ENCODE data around the gene PLCB4.
"Not testable (repeated sequence)": the region's sequence is repeated elsewhere in the genome, so short reads cannot be mapped to it uniquely, and the experiment has no call there.

Gene PLCB4

GRCh38 chr20:9068841-9069663 is at the start of gene PLCB4:
Gene PLCB4, plus strand, starts transcription at chr20:9069087. Its CDS starts 238,728 bp downstream, at chr20:9307815.
- no peak for DNase-seq

- DNase-seq, result no peak
Measured at GRCh38 chr20:9019833-9020232, 49.1 kb upstream of the PLCB4 start.

- DNase-seq, result no peak
Measured at GRCh38 chr20:9021216-9021615, 47.7 kb upstream of the PLCB4 start.

GRCh38 chr20:9021699-9022098 is 47.2 kb upstream of the PLCB4 start:
- no peak for DNase-seq

GRCh38 chr20:9022376-9022775 is 46.5 kb upstream of the PLCB4 start:
- DNase-seq, result no peak

- DNase-seq, result no peak
Measured at GRCh38 chr20:9024606-9025005, 44.3 kb upstream of the PLCB4 start.

GRCh38 chr20:9025011-9025410 is 43.9 kb upstream of the PLCB4 start:
- DNase-seq, result no peak

GRCh38 chr20:9025643-9026042 is 43.2 kb upstream of the PLCB4 start:
- no peak for DNase-seq

GRCh38 chr20:9027626-9028025 is 41.3 kb upstream of the PLCB4 start:
- no peak for DNase-seq

- DNase-seq, result no peak
Measured at GRCh38 chr20:9028419-9028818, 40.5 kb upstream of the PLCB4 start.

- no peak for DNase-seq
Measured at GRCh38 chr20:9031991-9032390, 36.9 kb upstream of the PLCB4 start.

GRCh38 chr20:9032758-9033157 is 36.1 kb upstream of the PLCB4 start:
- no peak for DNase-seq

GRCh38 chr20:9035126-9035525 is 33.8 kb upstream of the PLCB4 start:
- DNase-seq, result no peak

- DNase-seq, result no peak
Measured at GRCh38 chr20:9036593-9036992, 32.3 kb upstream of the PLCB4 start.

GRCh38 chr20:9038791-9039535 is 29.9 kb upstream of the PLCB4 start:
- DNase-seq, result no peak

- no peak for DNase-seq
Measured at GRCh38 chr20:9040863-9041524, 27.9 kb upstream of the PLCB4 start.

GRCh38 chr20:9043364-9043763 is 25.5 kb upstream of the PLCB4 start:
- no peak for DNase-seq

GRCh38 chr20:9047928-9048327 is 21.0 kb upstream of the PLCB4 start:
- not testable (repeated sequence) for DNase-seq

GRCh38 chr20:9051508-9051907 is 17.4 kb upstream of the PLCB4 start:
- DNase-seq, result no peak

GRCh38 chr20:9052136-9052535 is 16.8 kb upstream of the PLCB4 start:
- DNase-seq, result no peak

GRCh38 chr20:9053108-9053507 is 15.8 kb upstream of the PLCB4 start:
- DNase-seq, result no peak

- no peak for DNase-seq
Measured at GRCh38 chr20:9054176-9054575, 14.7 kb upstream of the PLCB4 start.

- no peak for DNase-seq
Measured at GRCh38 chr20:9059931-9060330, 9.0 kb upstream of the PLCB4 start.

GRCh38 chr20:9061434-9061833 is 7.5 kb upstream of the PLCB4 start:
- no peak for DNase-seq

Measured in stimulated activated CD4-positive, alpha-beta T cell treated with anti-CD3 and anti-CD28 coated beads, Interleukin-12 subunit alpha, Interleukin-12 subunit beta, amount 100 ng/mL, for 4 hours (primary cell).